ENCODE measurements around the gene ZNF217. TPM values are rescaled to one million over a fixed set of nuclear protein-coding genes. Genes with fewer than 3 reads are reported as not detected.

The ZNF217 gene
- total RNA-seq, 2 donors from 2014 or later: 7.6 to 13.8 TPM

DNA sequence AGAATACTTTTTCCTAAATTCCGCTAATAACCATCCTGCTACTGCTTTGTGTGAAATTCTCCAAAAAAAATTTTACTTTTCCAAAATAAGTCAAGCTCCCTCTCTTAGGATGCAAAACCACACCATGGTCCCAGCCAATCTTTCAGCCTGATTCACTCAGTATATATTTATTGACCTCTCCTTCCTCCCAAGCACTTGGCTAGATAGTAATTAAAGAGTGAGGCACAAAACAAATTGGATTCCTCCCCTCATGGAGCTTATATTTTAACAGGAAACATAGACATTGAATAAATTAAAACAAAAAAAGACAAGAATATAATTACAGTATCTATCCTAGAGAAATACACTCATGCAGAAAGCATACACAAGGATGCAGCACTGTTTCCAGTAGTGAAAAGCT lies 9.0 kb upstream of the ZNF217 start:
- no peak overlapping the region for H3K27ac ChIP-seq
- no peak overlapping the region for H3K4me3 ChIP-seq
- no peaks in the 10 kb centered on the region for H3K36me3 ChIP-seq
- H3K27me3 ChIP-seq: no peaks in the 10 kb centered on the region
- no peak for DNase-seq (ENCODE audit: low spot score)
- TF ChIP-seq, protein P1, sequence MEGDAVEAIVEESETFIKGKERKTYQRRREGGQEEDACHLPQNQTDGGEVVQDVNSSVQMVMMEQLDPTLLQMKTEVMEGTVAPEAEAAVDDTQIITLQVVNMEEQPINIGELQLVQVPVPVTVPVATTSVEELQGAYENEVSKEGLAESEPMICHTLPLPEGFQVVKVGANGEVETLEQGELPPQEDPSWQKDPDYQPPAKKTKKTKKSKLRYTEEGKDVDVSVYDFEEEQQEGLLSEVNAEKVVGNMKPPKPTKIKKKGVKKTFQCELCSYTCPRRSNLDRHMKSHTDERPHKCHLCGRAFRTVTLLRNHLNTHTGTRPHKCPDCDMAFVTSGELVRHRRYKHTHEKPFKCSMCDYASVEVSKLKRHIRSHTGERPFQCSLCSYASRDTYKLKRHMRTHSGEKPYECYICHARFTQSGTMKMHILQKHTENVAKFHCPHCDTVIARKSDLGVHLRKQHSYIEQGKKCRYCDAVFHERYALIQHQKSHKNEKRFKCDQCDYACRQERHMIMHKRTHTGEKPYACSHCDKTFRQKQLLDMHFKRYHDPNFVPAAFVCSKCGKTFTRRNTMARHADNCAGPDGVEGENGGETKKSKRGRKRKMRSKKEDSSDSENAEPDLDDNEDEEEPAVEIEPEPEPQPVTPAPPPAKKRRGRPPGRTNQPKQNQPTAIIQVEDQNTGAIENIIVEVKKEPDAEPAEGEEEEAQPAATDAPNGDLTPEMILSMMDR (IDR thresholded peaks at IDR 0.05): no peak
- no peaks in the 10 kb centered on the region for H3K4me1 ChIP-seq
- H3K9me3 ChIP-seq: no peaks in the 10 kb centered on the region

- TF ChIP-seq, protein P1 (IDR thresholded peaks at IDR 0.05): no peak
- Histone ChIP-seq H3K4me1 (peaks cover 0 to 4% of the 10 kb centered on the region in 2 donors), H3K4me3 (no peak overlapping the region), H3K27ac (no peak overlapping the region), H3K27me3 (no peaks in the 10 kb centered on the region), H3K9me3 (no peaks in the 10 kb centered on the region), H3K36me3 (no peaks in the 10 kb centered on the region)
- DNase-seq (ENCODE audit: low spot score): peak; percentile 28
These were observed 6.4 kb upstream of the ZNF217 start for GRCh38 chr20:53599910-53600632.

- Histone ChIP-seq H3K9me3 (no peaks in the 10 kb centered on the region), H3K36me3 (no peaks in the 10 kb centered on the region), H3K27me3 (no peaks in the 10 kb centered on the region), H3K4me1 (peaks cover 0 to 4% of the 10 kb centered on the region in 2 donors), H3K27ac (no peak overlapping the region), H3K4me3 (no peak overlapping the region)
- TF ChIP-seq, protein P1 (IDR thresholded peaks at IDR 0.05): no peak
- DNase-seq (ENCODE audit: low spot score): peak; percentile 44
These were observed 5.7 kb upstream of the ZNF217 start for GRCh38 chr20:53599378-53599777.

DNA sequence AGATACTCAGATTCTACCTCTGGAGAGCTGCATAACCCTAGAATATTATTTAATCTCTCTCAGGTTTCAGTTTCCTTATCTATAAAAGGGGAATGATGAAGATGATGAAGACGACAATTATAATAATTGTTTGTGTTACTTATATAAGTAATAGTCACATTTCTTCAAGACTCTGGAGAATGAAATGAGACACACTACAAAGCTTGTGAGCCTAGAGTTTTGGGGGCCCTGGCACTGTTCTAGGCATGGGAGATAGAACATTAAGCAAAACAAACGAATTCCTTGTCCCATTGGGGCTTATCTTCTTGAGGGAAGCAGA lies 5.4 kb upstream of the ZNF217 start:
- no peak overlapping the region for H3K4me3 ChIP-seq
- TF ChIP-seq, protein P1 (IDR thresholded peaks at IDR 0.05): no peak
- no peak overlapping the region for H3K27ac ChIP-seq
- DNase-seq (ENCODE audit: low spot score): no peak
- H3K36me3 ChIP-seq: no peaks in the 10 kb centered on the region
- no peaks in the 10 kb centered on the region for H3K9me3 ChIP-seq
- no peaks in the 10 kb centered on the region for H3K27me3 ChIP-seq
- H3K4me1 ChIP-seq: peaks cover 0 to 4% of the 10 kb centered on the region in 2 donors

GRCh38 chr20:53598140-53599043 lies 4.8 kb upstream of the ZNF217 start:
- peak; percentile 53 for DNase-seq (ENCODE audit: low spot score)
- Histone ChIP-seq H3K4me1 (peaks cover 0 to 4% of the 10 kb centered on the region in 2 donors), H3K27ac (no peak overlapping the region)

More at GRCh38 chr20:53598140-53599043, 4.8 kb upstream of the ZNF217 start:
- no peaks in the 10 kb centered on the region for H3K27me3 ChIP-seq
- no peak overlapping the region for H3K4me3 ChIP-seq
- TF ChIP-seq, protein P1 (IDR thresholded peaks at IDR 0.05): no peak
- no peaks in the 10 kb centered on the region for H3K9me3 ChIP-seq
- H3K36me3 ChIP-seq: no peaks in the 10 kb centered on the region

Data from right atrium auricular region (tissue), 2 donors.